GM19238 (cell line): ENCODE results near the gene RNF19B.

Experiments used
- DNase-seq: peaks from one replicate; pipeline ENCODE4 v3.0.0; 2011; ENCODE audit warnings: low spot score; ENCODE audit not compliant: insufficient read length

The RNF19B gene

DNA sequence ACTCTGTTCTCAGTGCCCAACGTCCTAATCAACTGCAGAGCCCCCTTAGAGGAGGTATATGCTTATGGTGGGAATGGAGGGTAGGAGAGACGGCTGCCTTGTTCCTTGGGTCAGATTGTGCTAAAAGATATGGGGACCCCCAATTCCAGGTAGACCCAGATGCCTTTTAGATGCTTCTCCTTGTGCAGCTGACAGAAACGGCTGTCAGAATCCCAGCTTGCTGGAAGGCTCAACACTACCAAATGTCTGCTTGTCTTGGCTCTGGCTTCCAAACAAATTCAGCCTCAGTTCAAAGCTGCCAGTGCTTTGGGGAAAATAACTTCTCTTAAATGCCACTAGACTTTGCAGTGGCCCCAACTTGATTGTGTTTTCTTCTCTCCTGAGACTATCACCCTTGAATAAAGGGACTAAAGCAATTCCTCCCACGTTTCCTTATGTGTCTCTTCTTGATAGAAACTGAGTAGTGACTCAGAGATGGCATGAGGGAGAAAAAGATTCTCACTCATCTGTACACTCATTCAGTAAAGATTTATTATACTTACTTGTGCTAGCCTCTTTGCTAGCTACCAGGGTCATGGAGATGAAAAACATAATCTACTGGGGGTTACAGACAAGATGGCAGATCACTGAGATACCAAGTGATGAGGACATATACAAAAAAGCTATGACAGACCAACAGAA is 3.4 kb upstream of the RNF19B start:
- DNase-seq = no peak

DNA sequence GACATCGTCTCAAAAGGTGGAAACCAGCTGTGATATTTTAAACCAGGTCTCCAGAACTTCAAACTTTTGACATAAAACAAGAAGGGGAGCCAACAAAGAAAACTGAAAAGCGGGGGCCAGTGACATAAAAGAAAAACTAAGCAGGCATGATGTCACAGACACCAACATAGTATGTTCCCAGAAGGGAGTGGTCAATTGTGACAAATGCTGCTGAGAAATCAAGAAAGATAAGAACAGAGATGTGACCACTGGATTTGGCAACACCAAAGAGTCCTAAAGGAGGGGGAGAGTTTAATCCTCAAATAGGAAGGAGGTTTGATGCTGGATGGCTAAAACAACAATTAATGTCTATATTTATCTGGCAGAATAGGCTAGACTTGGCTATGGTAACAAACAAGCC is 2.3 kb upstream of the RNF19B start:
- DNase-seq = no peak

GRCh38 chr1:32965251-32965747 is 690 bp upstream of the RNF19B start:
- DNase-seq = no peak

DNA sequence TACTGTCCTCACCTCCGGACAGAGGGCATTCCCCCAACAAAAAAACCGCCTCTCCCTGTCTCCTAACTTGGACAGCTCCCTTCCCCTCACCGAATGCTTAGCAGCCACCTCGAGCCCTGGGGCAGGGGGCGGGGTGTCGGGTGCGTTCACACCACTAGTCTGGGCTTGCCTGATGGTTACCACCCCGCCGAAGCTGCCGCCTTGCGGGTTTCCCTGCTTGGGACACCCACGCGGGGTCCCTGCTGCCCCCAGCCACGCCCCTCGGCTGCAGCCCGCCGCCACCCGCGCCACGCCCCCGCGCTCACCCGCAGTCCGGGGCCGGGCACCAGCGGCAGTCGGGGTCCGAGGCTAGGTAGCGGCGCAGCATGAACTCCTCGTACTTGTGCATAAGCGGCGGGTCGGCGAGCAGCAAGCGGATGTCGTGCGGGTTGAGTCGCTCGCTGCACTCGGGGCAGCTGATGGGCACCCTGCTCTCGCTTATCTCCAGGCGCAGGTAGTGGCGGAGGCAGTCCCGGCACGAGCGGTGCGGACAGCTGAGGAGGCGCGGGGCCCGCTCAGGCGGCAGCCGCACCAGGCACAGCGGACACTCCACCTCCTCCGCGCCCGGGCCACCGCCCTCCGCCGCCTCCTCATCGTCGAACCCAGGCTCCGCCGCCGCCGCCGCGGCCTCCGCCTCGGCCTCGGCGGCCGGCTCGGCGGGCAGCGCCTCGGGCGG is 706 bp downstream of the RNF19B start:
- DNase-seq = peak; percentile 52

GRCh38 chr1:32962248-32962896 is 2.2 kb downstream of the RNF19B start:
- peak; percentile 47 for DNase-seq

GRCh38 chr1:32960819-32961355 is 3.7 kb downstream of the RNF19B start:
- no peak for DNase-seq

DNA sequence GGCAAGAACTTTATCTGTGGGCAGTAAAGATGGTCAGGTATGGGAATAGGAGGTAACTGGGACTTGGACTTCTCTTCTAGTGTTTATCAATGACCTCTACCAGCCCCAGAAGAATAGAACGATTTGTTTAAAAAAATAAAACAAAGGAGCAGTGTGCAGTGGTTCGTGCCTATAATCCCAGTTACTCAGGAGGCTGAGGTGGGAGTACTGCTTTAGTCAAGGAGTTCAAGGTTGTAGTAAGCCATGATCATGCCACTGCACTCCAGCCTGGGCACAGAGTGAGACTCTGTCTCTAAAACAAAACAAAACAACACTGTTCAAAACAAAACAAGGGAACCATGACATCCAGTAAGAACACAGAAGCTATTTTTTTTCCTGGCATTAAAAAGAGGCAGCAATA is 4.3 kb downstream of the RNF19B start:
- DNase-seq = no peak

- no peak for DNase-seq
These were observed 5.8 kb downstream of the RNF19B start for GRCh38 chr1:32958827-32959226.

DNA sequence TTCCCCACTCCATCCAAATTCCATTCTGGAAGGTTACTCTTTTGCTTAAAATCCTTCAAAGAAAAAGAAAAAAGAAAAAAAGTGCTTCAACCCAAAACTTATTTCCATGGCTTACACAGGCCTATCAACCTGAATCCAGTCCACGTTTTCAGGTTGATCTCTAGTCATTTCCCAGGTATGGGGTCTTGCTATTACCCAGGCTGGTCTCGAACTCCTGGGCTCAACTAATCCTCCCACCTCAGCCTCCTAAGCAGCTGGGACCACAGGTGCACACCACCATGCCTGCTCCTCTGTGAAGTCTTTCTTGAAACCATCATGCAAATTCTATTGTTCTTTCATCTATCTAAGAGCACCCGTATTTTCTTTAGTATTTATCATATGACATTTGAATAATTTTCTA is 7.6 kb downstream of the RNF19B start:
- DNase-seq = no peak

GRCh38 chr1:32954168-32954567 is 10.4 kb downstream of the RNF19B start:
- DNase-seq = no peak

GRCh38 chr1:32953495-32953894 is 11.1 kb downstream of the RNF19B start:
- DNase-seq = no peak

DNA sequence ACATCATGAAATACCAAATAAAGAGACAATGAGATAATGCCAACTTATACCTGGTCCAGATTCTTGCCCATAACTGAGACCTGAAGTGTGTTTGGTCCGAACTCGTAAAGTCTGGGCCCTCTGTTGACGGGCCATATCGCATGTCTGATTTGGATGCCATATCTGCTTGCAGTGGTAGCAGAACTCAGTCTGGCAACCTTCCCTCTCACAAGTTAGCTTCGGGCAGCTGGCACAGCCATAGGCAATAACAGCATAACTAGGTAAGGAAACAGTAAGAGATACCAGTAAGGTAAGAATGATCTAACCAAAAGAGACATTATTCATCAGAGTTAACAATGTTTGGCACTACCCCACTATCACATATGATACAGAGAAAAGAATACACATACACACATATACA is 15.1 kb downstream of the RNF19B start:
- no peak for DNase-seq

- no peak for DNase-seq
These were observed 15.7 kb downstream of the RNF19B start for GRCh38 chr1:32948905-32949304.

DNA sequence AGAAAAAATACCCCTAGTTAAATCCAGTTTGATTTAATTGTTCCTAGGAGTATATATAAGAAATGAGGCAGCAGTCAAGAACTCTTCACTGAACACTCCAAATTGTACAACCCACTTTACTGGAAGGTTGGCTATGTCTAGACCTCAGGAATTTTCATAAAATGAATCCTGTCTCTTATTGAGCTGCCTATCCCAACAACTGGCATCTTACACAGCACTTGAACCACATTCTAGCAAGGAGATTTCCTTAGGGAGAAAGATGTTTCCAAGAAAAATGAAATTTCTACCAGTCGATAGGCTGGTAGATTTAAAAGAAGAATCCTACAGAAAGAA is 16.3 kb downstream of the RNF19B start:
- DNase-seq = no peak

DNA sequence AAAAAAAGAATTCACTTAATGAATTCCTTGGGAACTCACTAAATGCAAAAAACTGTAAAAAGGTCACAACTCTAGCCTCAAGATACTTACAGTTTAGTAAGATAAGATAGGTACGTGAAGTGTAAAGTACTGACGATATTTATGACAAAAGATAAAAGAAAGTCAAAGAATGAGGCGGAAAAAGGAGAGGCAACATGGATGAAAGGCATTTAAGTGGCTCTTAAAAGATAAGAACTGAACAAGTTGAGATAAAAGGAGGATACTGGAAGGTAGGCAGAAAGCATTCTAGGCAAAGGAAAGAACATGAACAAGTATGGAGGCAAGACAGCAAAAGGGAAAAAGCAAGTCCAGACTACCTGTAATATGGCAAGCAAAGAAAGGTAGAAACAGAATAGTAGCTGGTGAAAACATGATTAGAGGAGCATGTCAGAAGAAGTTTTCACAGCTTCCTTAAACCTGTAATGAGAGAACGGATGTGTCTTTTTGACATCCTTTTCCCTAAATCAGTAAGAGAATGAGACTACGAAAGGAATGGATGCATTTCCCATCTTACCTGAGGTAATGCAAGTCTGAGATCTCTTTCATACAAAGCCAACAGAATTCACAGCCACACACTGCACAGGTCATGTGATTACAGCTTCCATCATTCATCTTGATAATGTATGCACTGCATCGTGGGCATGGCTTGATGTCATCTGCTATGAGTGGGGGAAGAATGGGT is 16.8 kb downstream of the RNF19B start:
- DNase-seq = no peak

DNA sequence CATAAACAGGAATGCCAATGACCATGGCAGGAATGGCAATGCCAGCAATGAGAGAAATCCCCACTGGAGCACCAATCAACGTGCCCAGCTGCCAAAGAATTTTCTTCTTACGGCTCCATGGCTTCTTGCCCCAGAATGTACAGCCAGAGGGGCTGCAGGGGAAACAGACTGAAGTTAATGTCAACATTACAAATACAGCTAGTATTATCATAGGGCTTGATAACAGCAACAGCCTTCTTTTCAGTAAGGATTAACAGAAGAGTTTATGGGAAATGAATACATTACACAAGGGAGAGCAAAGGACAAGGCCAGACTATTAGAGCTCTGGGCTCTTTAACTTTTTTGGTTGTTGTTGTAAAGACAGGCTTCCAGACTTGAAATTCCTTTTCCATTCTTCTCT is 18.2 kb downstream of the RNF19B start:
- no peak for DNase-seq

DNA sequence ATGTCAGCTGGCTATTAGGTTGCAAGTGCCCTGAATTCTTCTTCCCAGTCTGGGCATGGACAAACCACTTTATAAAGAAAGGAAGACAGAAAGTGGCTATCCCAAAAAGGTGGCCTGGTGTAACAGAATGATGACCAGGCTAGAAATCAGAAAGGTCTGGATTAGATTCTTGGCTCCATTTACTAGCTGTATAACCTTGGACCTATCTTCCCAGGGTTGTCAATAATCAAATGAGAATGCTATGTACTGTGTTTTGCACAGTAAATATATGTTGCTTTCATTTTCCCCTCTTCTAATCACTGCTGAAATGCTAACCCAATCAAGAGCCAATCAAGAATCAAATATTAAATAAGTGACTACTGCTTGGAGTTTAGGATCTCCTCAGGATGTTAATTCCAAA is 20.4 kb downstream of the RNF19B start:
- DNase-seq = no peak

- no peak for DNase-seq
These were observed 24.8 kb downstream of the RNF19B start for GRCh38 chr1:32939655-32940371.

DNA sequence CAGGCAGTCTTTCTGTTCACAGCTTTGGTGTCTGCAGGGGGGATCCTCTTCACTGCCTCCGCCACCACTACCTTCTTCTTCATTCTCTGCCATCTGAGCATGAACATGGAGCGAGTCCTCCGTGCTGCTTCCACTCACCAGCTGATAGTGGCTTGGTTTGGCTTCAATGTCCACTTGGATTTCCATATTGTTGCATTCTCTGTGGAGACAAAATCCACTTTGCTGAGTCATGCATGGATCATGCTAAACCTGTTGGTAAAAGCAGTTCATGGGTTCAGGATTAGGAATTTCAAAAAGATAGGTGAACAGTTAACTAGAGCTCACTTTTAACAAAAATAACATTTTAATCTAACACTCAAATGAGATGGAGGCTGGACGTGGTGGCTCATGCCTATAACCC is 27.5 kb downstream of the RNF19B start:
- DNase-seq = no peak

DNA sequence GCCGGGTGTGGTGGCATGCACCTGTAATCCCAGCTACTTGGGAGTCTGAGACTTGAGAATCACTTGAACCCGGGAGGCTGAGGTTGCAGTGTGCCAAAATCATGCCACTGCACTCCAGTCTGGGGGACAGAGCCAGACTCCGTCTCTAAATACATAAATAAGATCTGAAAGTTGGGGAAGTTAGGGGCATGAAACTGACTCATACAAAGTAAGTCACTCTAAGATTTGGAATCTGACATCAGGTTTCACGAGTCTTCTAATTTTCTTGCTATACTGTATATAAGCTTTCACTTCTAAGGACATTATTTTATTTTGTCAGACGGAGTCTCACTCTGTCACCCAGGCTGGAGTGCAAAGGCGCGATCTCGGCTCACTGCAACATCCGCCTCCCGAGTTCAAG is 30.1 kb downstream of the RNF19B start:
- DNase-seq = no peak

DNA sequence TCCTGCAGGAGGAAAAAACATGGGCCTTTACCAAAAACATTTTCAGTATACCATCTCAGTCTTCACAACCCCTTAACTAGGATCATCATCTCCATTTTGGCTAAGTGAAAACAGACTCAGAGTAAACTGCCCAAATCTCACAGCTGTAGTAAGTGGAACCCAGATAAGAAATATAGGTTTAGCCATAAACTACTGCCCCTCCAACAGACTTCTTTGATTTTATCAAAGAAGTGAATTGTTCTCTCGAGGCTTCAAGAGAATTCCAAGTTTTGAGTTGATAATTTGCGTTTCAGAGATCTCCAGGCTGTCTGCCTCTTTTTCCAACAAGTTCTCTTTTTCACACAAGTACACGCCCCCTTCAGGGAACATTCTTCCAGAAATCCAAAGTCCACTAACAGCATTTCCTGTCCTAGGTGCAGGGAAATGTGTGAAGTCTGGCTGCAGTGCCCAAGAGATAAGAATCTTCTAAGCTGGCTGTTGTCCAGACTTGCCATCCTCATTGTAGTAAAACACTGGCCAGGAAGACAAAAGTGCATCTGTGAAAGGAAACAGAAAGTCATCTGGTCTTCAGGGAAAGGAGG is 30.8 kb downstream of the RNF19B start:
- DNase-seq = no peak
